ENCODE data around the gene CACNB2. TPM values are rescaled to one million over a fixed set of nuclear protein-coding genes. Genes with fewer than 3 reads are reported as not detected.

The CACNB2 gene
- polyA plus RNA-seq, 1 of the 3 experiments (the other 2 are of a cell fraction) = 0.74 TPM

GRCh38 chr10:18229826-18230225 lies 89.6 kb downstream of the CACNB2 start (continued):
- TF ChIP-seq, protein P1, sequence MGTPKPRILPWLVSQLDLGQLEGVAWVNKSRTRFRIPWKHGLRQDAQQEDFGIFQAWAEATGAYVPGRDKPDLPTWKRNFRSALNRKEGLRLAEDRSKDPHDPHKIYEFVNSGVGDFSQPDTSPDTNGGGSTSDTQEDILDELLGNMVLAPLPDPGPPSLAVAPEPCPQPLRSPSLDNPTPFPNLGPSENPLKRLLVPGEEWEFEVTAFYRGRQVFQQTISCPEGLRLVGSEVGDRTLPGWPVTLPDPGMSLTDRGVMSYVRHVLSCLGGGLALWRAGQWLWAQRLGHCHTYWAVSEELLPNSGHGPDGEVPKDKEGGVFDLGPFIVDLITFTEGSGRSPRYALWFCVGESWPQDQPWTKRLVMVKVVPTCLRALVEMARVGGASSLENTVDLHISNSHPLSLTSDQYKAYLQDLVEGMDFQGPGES (IDR thresholded peaks at IDR 0.05; ENCODE audit: low read depth, low read length) = no peak
- TF ChIP-seq, protein P2, sequence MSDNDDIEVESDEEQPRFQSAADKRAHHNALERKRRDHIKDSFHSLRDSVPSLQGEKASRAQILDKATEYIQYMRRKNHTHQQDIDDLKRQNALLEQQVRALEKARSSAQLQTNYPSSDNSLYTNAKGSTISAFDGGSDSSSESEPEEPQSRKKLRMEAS (IDR thresholded peaks at IDR 0.05; ENCODE audit: low read depth) = no peak
- TF ChIP-seq MEF2A (IDR thresholded peaks at IDR 0.05; ENCODE audit: borderline replicate concordance, low read depth) (no peak), FOXJ3 (CRISPR knock-in tag; IDR thresholded peaks at IDR 0.05) (no peak), EP300 (IDR thresholded peaks at IDR 0.05; ENCODE audit: borderline replicate concordance in 1 of 2, low read depth in 1 of 2, low read length in 1 of 2) (peak in 1 of 2 experiments; percentile 53; a peak in 1 of 4 replicates)
- TF ChIP-seq, protein P3, sequence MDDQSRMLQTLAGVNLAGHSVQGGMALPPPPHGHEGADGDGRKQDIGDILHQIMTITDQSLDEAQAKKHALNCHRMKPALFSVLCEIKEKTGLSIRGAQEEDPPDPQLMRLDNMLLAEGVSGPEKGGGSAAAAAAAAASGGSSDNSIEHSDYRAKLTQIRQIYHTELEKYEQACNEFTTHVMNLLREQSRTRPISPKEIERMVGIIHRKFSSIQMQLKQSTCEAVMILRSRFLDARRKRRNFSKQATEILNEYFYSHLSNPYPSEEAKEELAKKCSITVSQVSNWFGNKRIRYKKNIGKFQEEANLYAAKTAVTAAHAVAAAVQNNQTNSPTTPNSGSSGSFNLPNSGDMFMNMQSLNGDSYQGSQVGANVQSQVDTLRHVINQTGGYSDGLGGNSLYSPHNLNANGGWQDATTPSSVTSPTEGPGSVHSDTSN (IDR thresholded peaks at IDR 0.05) = peak; percentile 87

DNA sequence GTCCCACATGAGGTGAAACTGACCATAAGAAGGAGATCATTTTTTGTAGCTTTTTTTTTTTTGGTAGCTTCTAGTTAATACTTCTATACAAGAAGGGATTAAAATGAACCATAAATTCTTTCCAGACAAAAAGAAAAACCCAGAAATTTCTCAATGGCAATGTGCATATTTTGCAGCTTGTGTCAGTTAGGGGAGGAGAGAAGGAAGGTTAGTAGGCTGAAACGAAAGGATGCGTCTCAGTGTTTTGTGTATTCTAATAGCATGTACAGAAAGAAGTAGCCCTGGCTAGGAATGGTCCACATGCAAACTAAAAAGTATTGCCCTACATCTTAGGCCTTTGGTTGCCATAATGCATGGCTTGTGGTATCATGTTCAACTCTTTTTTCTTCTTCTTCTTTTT lies 90.6 kb downstream of the CACNB2 start:
- no peaks in the 10 kb centered on the region for H3K36me3 ChIP-seq (replicated peaks in 1 of 2; ENCODE audit: control insufficient read depth in 1 of 2, insufficient read depth in 2 of 2, low read length in 1 of 2)
- no peak overlapping the region for H3K4me2 ChIP-seq
- DNase-seq = no peak
- no peak for TF ChIP-seq USF1 (IDR thresholded peaks at IDR 0.05; ENCODE audit: borderline replicate concordance, low read depth)
- TF ChIP-seq USF2 (IDR thresholded peaks at IDR 0.05; ENCODE audit: borderline replicate concordance, low read depth, low read length) = no peak
- TF ChIP-seq, protein P1 (IDR thresholded peaks at IDR 0.05; ENCODE audit: low read depth, low read length) = no peak
- no peak for TF ChIP-seq SMC3 (IDR thresholded peaks at IDR 0.05; ENCODE audit: low read depth, low read length)
- no peak for TF ChIP-seq TCF12 (IDR thresholded peaks at IDR 0.05)
- TF ChIP-seq ELF1 (IDR thresholded peaks at IDR 0.05) = no peak
- TF ChIP-seq, protein P4, sequence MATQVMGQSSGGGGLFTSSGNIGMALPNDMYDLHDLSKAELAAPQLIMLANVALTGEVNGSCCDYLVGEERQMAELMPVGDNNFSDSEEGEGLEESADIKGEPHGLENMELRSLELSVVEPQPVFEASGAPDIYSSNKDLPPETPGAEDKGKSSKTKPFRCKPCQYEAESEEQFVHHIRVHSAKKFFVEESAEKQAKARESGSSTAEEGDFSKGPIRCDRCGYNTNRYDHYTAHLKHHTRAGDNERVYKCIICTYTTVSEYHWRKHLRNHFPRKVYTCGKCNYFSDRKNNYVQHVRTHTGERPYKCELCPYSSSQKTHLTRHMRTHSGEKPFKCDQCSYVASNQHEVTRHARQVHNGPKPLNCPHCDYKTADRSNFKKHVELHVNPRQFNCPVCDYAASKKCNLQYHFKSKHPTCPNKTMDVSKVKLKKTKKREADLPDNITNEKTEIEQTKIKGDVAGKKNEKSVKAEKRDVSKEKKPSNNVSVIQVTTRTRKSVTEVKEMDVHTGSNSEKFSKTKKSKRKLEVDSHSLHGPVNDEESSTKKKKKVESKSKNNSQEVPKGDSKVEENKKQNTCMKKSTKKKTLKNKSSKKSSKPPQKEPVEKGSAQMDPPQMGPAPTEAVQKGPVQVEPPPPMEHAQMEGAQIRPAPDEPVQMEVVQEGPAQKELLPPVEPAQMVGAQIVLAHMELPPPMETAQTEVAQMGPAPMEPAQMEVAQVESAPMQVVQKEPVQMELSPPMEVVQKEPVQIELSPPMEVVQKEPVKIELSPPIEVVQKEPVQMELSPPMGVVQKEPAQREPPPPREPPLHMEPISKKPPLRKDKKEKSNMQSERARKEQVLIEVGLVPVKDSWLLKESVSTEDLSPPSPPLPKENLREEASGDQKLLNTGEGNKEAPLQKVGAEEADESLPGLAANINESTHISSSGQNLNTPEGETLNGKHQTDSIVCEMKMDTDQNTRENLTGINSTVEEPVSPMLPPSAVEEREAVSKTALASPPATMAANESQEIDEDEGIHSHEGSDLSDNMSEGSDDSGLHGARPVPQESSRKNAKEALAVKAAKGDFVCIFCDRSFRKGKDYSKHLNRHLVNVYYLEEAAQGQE (IDR thresholded peaks at IDR 0.05; ENCODE audit: low read depth, low read length) = no peak
- no peak for TF ChIP-seq SIN3A (IDR thresholded peaks at IDR 0.05; ENCODE audit: borderline replicate concordance, low read depth, low read length)
- no peak for TF ChIP-seq RCOR1 (IDR thresholded peaks at IDR 0.05; ENCODE audit: low read length)
- TF ChIP-seq, protein P2 (IDR thresholded peaks at IDR 0.05; ENCODE audit: low read depth) = no peak
- TF ChIP-seq MXI1 (IDR thresholded peaks at IDR 0.05; ENCODE audit: low read depth, low read length) = no peak
- TF ChIP-seq POLR2AphosphoS5 (IDR thresholded peaks at IDR 0.05; ENCODE audit: low read depth, low read length) = no peak
- no peak for TF ChIP-seq TEAD4 (IDR thresholded peaks at IDR 0.05; ENCODE audit: borderline replicate concordance, insufficient read depth)
- TF ChIP-seq CTCF (IDR thresholded peaks at IDR 0.05) = no peak
- TF ChIP-seq GATA2 (CRISPR knock-in tag; IDR thresholded peaks at IDR 0.05) = no peak
- no peak for TF ChIP-seq RAD21 (IDR thresholded peaks at IDR 0.05; ENCODE audit: low read length)
- H3F3A ChIP-seq (replicated peaks; ENCODE audit: insufficient read depth) = peaks cover 6% of the 10 kb centered on the region
- no peak overlapping the region for H3K9ac ChIP-seq
- H3K9me2 ChIP-seq = no peaks in the 10 kb centered on the region
- H3K27ac ChIP-seq (ENCODE audit: low read depth in 2 of 2, low read length in 1 of 2) = no peak overlapping the region
- CTCF ChIA-PET = interaction anchor here (0.7 kb wide), 1 partner anchor 381 kb away, joined by 3 read pairs; no protein-coding TSS in a partner anchor
- no peak overlapping the region for H3K4me3 ChIP-seq (ENCODE audit: low read depth in 2 of 2, low read length in 1 of 2)
- no peaks in the 10 kb centered on the region for H3K27me3 ChIP-seq (ENCODE audit: insufficient read depth)
- peaks cover 5 to 24% of the 10 kb centered on the region in 2 experiments; a peak in 3 of 4 replicates for H3K4me1 ChIP-seq (ENCODE audit: control insufficient read depth in 1 of 2, insufficient read depth in 2 of 2, low read depth in 1 of 2, low read length in 1 of 2)
- H3K9me3 ChIP-seq = no peaks in the 10 kb centered on the region
- H3K79me2 ChIP-seq (ENCODE audit: insufficient read depth) = no peaks in the 10 kb centered on the region
- no peaks in the 10 kb centered on the region for H4K20me1 ChIP-seq (ENCODE audit: insufficient read depth)
- POLR2A ChIA-PET = no interaction called here
- 83% methylated on average over 2 of the region's 2 CpGs for WGBS (ENCODE audit: low lambda C conversion rate)
- no peak overlapping the region for H2AFZ ChIP-seq (ENCODE audit: low read depth)
